Endothelial cell of umbilical vein (primary cell): Measurements from ENCODE around the gene MDFI. TPM values are rescaled to one million over a fixed set of nuclear protein-coding genes. Genes with fewer than 3 reads are reported as not detected.

Experiments used
- BruUV-seq: library from RNA; stranded (reverse); fragments of 400-500 nt; replicated peaks from 2 replicates; lab custom pipeline; 2021; lab: Mats Ljungman, UMichigan
- CTCF ChIA-PET: fragments of 300-600, 350-600 bp; sonication (Branson Sonifier 250); formaldehyde crosslinking; loops from one replicate; lab custom pipeline; 2021; ENCODE audit warnings: antibody characterized with exemption, inconsistent platforms; lab: Charles Lee
- POLR2A ChIA-PET: fragments of 300-600, 350-600 bp; sonication (Branson Sonifier 250); formaldehyde crosslinking; loops from one replicate; lab custom pipeline; 2021; ENCODE audit warnings: antibody characterized with exemption, inconsistent platforms; lab: Charles Lee
- DNase-seq: peaks from one replicate; pipeline ENCODE4 v3.0.0-alpha.2; 2011; ENCODE audit warnings: low read depth, low spot score
- FAIRE-seq: peaks from 2 replicates; lab custom pipeline; 2011; peaks lifted over from hg19 to GRCh38; lab: Jason Lieb, UNC
- H2AFZ ChIP-seq: 2 replicates; pipeline ENCODE4 v1.6.0; 2012; ENCODE audit warnings: low read depth, low read length, control low read depth, inconsistent platforms
- H3K27ac ChIP-seq: 2 replicates; pipeline ENCODE4 v1.5.1; 2011; ENCODE audit warnings: low read depth, mild to moderate bottlenecking, control low read depth, low read length, moderate library complexity; ENCODE audit not compliant: insufficient read depth
- H3K27me3 ChIP-seq, 2 experiments: 2 replicates each; pipeline versions ENCODE4 v1.6.0 to v1.6.1; 2011; ENCODE audit warnings: low read length in 2 of 2, mixed read lengths in 1 of 2; ENCODE audit not compliant: control insufficient read depth in 2 of 2, insufficient read depth in 2 of 2
- H3K36me3 ChIP-seq, 2 experiments: 2 replicates in 1 of 2; 3 replicates in 1 of 2; pipeline ENCODE4 v1.5.1; 2011; ENCODE audit warnings: low read length in 2 of 2, mild to moderate bottlenecking in 1 of 2, moderate library complexity in 1 of 2; ENCODE audit not compliant: control insufficient read depth in 2 of 2, insufficient read depth in 2 of 2; ENCODE audit errors: extremely low read depth in 1 of 2
- H3K4me1 ChIP-seq: 3 replicates; pipeline ENCODE4 v1.5.1; 2011; ENCODE audit warnings: mild to moderate bottlenecking, low read length; ENCODE audit not compliant: control insufficient read depth, insufficient read depth; ENCODE audit errors: extremely low read depth
- H3K4me2 ChIP-seq: 2 replicates; pipeline ENCODE4 v1.6.1; 2011; ENCODE audit warnings: low read length, control low read depth, mixed read lengths; ENCODE audit not compliant: insufficient read depth
- H3K4me3 ChIP-seq, 3 experiments: fragments of 200-600 bp in 1 of 3; sonication (generic), shearing (Covaris generic) in 1 of 3; replicated peaks in 1 of 3; 2 replicates each; pipeline ENCODE4 v1.5.1; 2011 to 2016; ENCODE audit warnings: control low read depth in 3 of 3, low read length in 3 of 3, mild to moderate bottlenecking in 2 of 3, inconsistent platforms in 1 of 3, low read depth in 1 of 3, moderate library complexity in 1 of 3; ENCODE audit not compliant: insufficient read depth in 1 of 3
- H3K79me2 ChIP-seq: 2 replicates; pipeline ENCODE4 v1.6.0; 2012; ENCODE audit warnings: low read length, inconsistent platforms; ENCODE audit not compliant: control insufficient read depth, insufficient read depth
- H3K9ac ChIP-seq: replicated peaks from 2 replicates; pipeline ENCODE3; 2011; ENCODE audit warnings: low read length, control low read depth; ENCODE audit not compliant: insufficient read depth; ENCODE audit errors: extremely low read depth
- H3K9me1 ChIP-seq: replicated peaks from 3 replicates; pipeline ENCODE4 v1.6.0; 2011; ENCODE audit warnings: mild to moderate bottlenecking, low read length; ENCODE audit not compliant: control insufficient read depth, insufficient read depth; ENCODE audit errors: extremely low read depth
- H3K9me3 ChIP-seq: replicated peaks from 2 replicates; pipeline ENCODE4 v1.5.1; 2012; ENCODE audit warnings: low read length, inconsistent platforms; ENCODE audit not compliant: control insufficient read depth, insufficient read depth
- H4K20me1 ChIP-seq: replicated peaks from 2 replicates; pipeline ENCODE3; 2011; ENCODE audit warnings: mild to moderate bottlenecking, low read length; ENCODE audit not compliant: control insufficient read depth, insufficient read depth; ENCODE audit errors: extremely low read depth
- CTCF ChIP-seq, 2 donors: IDR thresholded peaks; 1 replicate in 1 of 2; 2 replicates in 1 of 2; pipeline ENCODE4 v1.5.1; 2011; ENCODE audit warnings: low read length in 2 of 2, mild to moderate bottlenecking in 2 of 2, moderate library complexity in 2 of 2, control low read depth in 1 of 2, inconsistent platforms in 1 of 2, low read depth in 1 of 2; ENCODE audit not compliant: insufficient read depth in 1 of 2; ENCODE audit errors: extremely low read depth in 1 of 2
- EZH2 ChIP-seq: IDR thresholded peaks from 2 replicates; pipeline ENCODE4 v1.6.1; 2012; ENCODE audit warnings: borderline replicate concordance, low read depth, mild to moderate bottlenecking, moderate library complexity, low read length, inconsistent platforms; ENCODE audit not compliant: severe bottlenecking
- FOS ChIP-seq: IDR thresholded peaks from 2 replicates; pipeline ENCODE4 v1.6.1; 2011; ENCODE audit warnings: mild to moderate bottlenecking, low read length, moderate library complexity, borderline replicate concordance; ENCODE audit not compliant: insufficient read depth
- GATA2 ChIP-seq: IDR thresholded peaks from 2 replicates; pipeline ENCODE4 v1.7.0; 2011; ENCODE audit warnings: low read depth, mild to moderate bottlenecking, moderate library complexity, mixed read lengths, low read length; ENCODE audit not compliant: insufficient read length, insufficient read depth
- JUN ChIP-seq: IDR thresholded peaks from 2 replicates; pipeline ENCODE4 v1.6.1; 2011; ENCODE audit warnings: borderline replicate concordance, low read depth; ENCODE audit not compliant: insufficient read length, insufficient read depth
- MAX ChIP-seq: IDR thresholded peaks from 2 replicates; pipeline ENCODE4 v1.6.1; 2011; ENCODE audit not compliant: insufficient read depth, insufficient read length
- MYC ChIP-seq: IDR thresholded peaks from one replicate; pipeline ENCODE4 v1.6.1; 2011; ENCODE audit warnings: mild to moderate bottlenecking, low read depth, low read length
- POLR2A ChIP-seq: IDR thresholded peaks from 2 replicates; pipeline ENCODE4 v1.6.1; 2012; ENCODE audit warnings: low read depth, mild to moderate bottlenecking, control low read depth, low read length
- POLR2AphosphoS5 ChIP-seq: IDR thresholded peaks from 2 replicates; pipeline ENCODE4 v1.6.1; 2012; ENCODE audit warnings: low read depth, mild to moderate bottlenecking, control low read depth, low read length, moderate library complexity; ENCODE audit not compliant: insufficient read depth
- dilution Hi-C: fragments of 300-500 bp; cut with MboI; formaldehyde crosslinking; loops from one replicate; pipeline ENCODE4 v1.15.0; 2019; ENCODE audit warnings: low sequenced_read_pairs; ENCODE audit not compliant: extremely low pct_ligation_motif_present
- intact Hi-C: fragments of 100-400 bp; cut with micrococcal nuclease; formaldehyde crosslinking; loops from one replicate; pipeline ENCODE4 v1.10.0; 2022
- polyA plus RNA-seq, 4 experiments: library from polyadenylated mRNA; depleted of rRNA in 3 of 4; stranded (reverse) in 3 of 4; unstranded in 1 of 4; fragments of >200 nt; gene quantifications; 2 replicates each; pipeline versions ENCODE4 v1.2.1 to v1.2.3, GENCODE V29; 2011 to 2012; ENCODE audit warnings: missing spikeins in 1 of 4
- total RNA-seq: library from RNA; stranded (reverse); gene quantifications from 2 replicates; pipeline ENCODE4 v1.2.3, GENCODE V29; 2021

MDFI gene
- total and polyA plus RNA-seq, 2 donors (not counting 3 experiments of a cell fraction or from before 2014, with no cell fraction given): 32.4 to 74.1 TPM

- H3K9me1 ChIP-seq: no peaks in the 10 kb centered on the region
- H4K20me1 ChIP-seq: no peaks in the 10 kb centered on the region
- intact Hi-C loops: no loop called here
- H3K4me3 ChIP-seq: no peak overlapping the region
- CTCF ChIA-PET: interaction anchor here (1.7 kb wide), 1 partner anchor 48 kb away, joined by 4 read pairs; no protein-coding TSS in a partner anchor
- dilution Hi-C loops: no loop called here
- no TSS peak for BruUV-seq
- no peak overlapping the region for H3K4me2 ChIP-seq
- no peaks in the 10 kb centered on the region for H3K27me3 ChIP-seq
- H2AFZ ChIP-seq: no peak overlapping the region
- no peaks in the 10 kb centered on the region for H3K9me3 ChIP-seq
- no peak for DNase-seq
- POLR2A ChIA-PET: no interaction called here
- no peaks in the 10 kb centered on the region for H3K4me1 ChIP-seq
- H3K36me3 ChIP-seq: peaks cover 0 to 54% of the 10 kb centered on the region in 2 experiments
- H3K79me2 ChIP-seq: no peaks in the 10 kb centered on the region
- no peak overlapping the region for H3K9ac ChIP-seq
- H3K27ac ChIP-seq: no peak overlapping the region
- TF ChIP-seq JUN: no peak
- no peak for TF ChIP-seq POLR2AphosphoS5
- TF ChIP-seq MAX: no peak
- TF ChIP-seq CTCF (IDR thresholded peaks at IDR 0.05; ENCODE audit: extremely low read depth in 1 of 2, insufficient read depth in 1 of 2, low read depth in 1 of 2, low read length in 2 of 2): no peak
- no peak for TF ChIP-seq GATA2
- no peak for TF ChIP-seq MYC
- TF ChIP-seq EZH2: no peak
- TF ChIP-seq FOS: no peak
- TF ChIP-seq POLR2A: no peak
- FAIRE-seq: no peak
These were observed 11.9 kb downstream of the MDFI start for GRCh38 chr6:41650120-41650519.
